22Rv1 (cell line): Measurements from ENCODE around the gene NUP98.
"Not testable (repeated sequence)": the region's sequence is repeated elsewhere in the genome, so short reads cannot be mapped to it uniquely, and the experiment has no call there.

Source experiments
- H3K27ac ChIP-seq: fragments of 450-650 bp; 2 replicates; pipeline ENCODE4 v1.5.1; 2017
- CTCF ChIP-seq: fragments of 450-650 bp; IDR thresholded peaks from 2 replicates; pipeline ENCODE4 v1.5.1; 2017; ENCODE audit warnings: mild to moderate bottlenecking
- ZFX ChIP-seq: fragments of 450-650 bp; IDR thresholded peaks from 2 replicates; pipeline ENCODE4 v1.6.1; 2017; ENCODE audit warnings: antibody characterized with exemption, borderline replicate concordance

Gene NUP98

GRCh38 chr11:3645552-3645951 is 151.8 kb downstream of the NUP98 start:
- TF ChIP-seq CTCF: no peak
- no peak for TF ChIP-seq ZFX
- no peak overlapping the region for H3K27ac ChIP-seq

GRCh38 chr11:3644817-3645235 is 152.5 kb downstream of the NUP98 start, which contains the start of gene ART1:
Gene ART1 (plus strand): TSS chr11:3645128. CDS start chr11:3659214, 14,086 bp downstream.
- TF ChIP-seq ZFX (no peak), CTCF (no peak)
- H3K27ac ChIP-seq: no peak within 1 kb of the TSS

DNA sequence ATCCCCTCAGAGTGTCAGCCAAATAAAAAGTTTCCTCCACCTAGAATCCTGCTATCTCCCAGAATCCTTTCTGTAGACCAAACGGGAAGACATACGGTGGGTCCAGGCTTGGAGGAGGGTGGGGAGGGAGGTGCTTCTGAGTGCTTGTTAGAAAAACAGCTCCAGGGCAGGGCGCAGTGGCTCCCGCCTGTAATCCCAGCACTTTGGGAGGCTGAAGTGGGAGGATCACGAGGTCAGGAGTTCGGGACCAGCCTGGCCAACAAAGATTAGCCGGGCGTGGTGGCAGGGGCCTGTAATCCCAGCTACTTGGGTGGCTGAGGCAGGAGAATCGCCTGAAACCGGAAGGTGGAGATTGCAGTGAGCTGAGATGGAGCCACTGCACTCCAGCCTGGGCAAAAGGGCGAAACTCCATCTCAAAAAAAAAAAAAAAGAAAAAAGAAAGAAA is 154.2 kb downstream of the NUP98 start:
- H3K27ac ChIP-seq: not testable (repeated sequence)

DNA sequence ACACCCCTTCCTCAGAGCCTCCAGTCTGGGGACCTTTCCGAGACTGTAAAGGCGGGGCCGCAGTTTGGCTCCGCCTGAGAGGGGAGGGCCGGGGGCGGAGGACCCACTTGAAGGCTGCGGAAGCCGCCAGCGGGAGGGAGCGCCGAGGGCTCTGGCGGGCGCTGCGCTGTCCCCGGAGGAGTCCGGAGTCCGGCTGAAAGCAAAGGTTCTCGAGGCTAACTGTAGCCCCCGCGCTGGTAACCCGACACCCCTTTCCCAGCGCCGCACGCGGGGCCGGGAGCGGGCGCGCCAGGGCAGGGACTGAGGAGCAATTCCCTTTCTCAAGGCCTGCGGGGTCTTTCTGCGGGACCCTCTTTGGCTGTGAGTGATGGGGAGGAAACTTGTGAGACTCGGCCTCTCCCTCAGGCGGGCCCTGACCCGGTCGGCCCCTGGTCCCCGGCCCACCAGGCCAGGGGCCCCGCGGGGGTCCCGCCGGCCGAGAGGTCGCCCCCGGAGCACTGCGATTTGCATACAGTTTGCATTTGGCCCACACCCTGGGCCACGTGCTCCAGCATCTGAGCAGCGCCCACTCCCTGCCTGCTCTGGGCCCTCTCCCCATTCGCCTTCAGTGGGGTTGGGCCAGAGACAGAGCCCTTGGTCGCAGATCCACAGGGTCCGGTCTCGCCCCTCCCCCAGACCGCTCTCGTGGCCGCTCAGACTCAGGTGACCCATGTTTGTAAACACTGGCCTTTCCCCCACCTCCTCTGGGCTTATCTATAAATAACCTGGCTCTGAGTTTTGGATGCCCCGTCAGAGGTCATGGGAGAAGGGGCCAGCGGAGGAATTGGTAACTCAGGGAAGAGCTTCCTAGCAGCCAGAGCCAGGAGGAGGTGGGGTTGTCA is 155.0 kb downstream of the NUP98 start:
- TF ChIP-seq CTCF (no peak), ZFX (no peak)
- H3K27ac ChIP-seq: no peak overlapping the region

- H3K27ac ChIP-seq: no peak within 1 kb of the TSS
- TF ChIP-seq ZFX: no peak
- no peak for TF ChIP-seq CTCF
Measured at GRCh38 chr11:3641701-3642070, 155.7 kb downstream of the NUP98 start, which contains the start of gene ART5. Gene ART5 (minus strand): TSS chr11:3641992. CDS start chr11:3641862, 130 bp downstream.

DNA sequence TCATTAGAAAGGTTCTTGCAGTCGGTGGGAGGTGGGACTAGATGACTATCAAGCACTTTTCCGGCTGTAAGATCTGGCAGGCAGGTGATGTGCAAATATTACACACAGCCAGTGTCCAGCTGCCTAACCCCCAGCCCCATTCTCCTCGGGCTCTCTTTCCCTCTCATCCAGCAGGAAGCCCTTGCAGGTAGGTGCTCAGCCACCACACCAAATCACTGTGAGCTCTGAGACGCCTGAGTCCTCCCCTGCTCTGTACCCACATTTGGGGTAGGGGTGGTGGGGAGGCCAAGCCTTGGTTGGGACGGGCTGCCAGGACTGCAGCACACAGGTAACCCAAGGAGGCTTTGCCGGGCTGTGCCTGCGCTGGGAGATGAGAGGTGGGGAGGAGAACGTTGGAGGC is 156.2 kb downstream of the NUP98 start:
- no peak for TF ChIP-seq CTCF
- TF ChIP-seq ZFX: no peak
- no peak overlapping the region for H3K27ac ChIP-seq

DNA sequence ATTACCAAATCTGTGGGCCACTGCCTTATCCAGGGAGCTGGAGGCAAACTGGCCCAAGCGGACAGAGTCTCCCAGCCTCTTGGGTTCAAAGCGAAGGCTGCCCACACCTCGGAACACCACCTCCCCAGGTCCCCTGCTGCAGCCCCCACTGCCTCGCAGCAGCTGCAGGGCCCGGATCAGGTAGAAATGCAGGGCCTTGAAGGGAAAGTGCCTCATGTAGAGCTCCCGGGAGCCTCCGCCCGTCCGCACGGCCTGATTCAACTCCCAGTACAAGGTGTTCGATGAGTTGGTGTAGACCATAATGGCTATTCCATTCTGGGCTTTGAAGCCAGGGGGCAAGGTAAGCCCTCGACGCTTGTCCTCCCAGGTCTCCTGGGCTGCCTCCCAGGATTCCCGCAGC is 157.5 kb downstream of the NUP98 start:
- no peak overlapping the region for H3K27ac ChIP-seq
- no peak for TF ChIP-seq ZFX
- TF ChIP-seq CTCF: no peak
